Ascending aorta (tissue), 2 donors: ENCODE measurements around the gene UBQLN4. TPM values are rescaled to one million over a fixed set of nuclear protein-coding genes. Genes with fewer than 3 reads are reported as not detected.
A peak's percentile ranks its signal among the peaks of the same experiment; 100 is the strongest.

Source experiments
- DNase-seq, 2 donors: peaks; one replicate each; pipeline ENCODE4 v3.0.0-alpha.2; 2019; ENCODE audit warnings: low spot score in 2 of 2
- H3K27ac ChIP-seq, 2 donors: fragments of 200-600 bp; sonication (generic); one replicate each; pipeline ENCODE4 v1.5.1; 2016 to 2017; ENCODE audit warnings: mild to moderate bottlenecking in 1 of 2
- H3K27me3 ChIP-seq: fragments of 200-600 bp; sonication (generic); one replicate; pipeline ENCODE4 v1.5.1; 2017
- H3K36me3 ChIP-seq, 2 donors: fragments of 200-600 bp; sonication (generic); one replicate each; pipeline ENCODE4 v1.5.1; 2016
- H3K4me1 ChIP-seq, 2 donors: fragments of 200-600 bp; sonication (generic); one replicate each; pipeline ENCODE4 v1.5.1; 2016 to 2017; ENCODE audit warnings: mild to moderate bottlenecking in 1 of 2
- H3K4me3 ChIP-seq, 2 donors: fragments of 200-600 bp; sonication (generic); one replicate each; pipeline ENCODE4 v1.5.1; 2016 to 2017; ENCODE audit warnings: mild to moderate bottlenecking in 1 of 2
- H3K9me3 ChIP-seq, 2 donors: fragments of 200-600 bp; sonication (generic); one replicate each; pipeline ENCODE4 v1.5.1; 2016
- CTCF ChIP-seq, 3 experiments: fragments of 200-600 bp in 2 of 3; fragments of 450-650 bp in 1 of 3; sonication (generic) in 2 of 3; IDR thresholded peaks; one replicate each; pipeline ENCODE4 v1.5.1; 2016 to 2019; ENCODE audit warnings: antibody characterized with exemption in 3 of 3, mild to moderate bottlenecking in 1 of 3, moderate library complexity in 1 of 3
- intact Hi-C: fragments of 100-400 bp; cut with DNase I; formaldehyde crosslinking; loops from one replicate; pipeline ENCODE4 v1.15.1; 2023
- total RNA-seq: library from RNA; depleted of rRNA; stranded (reverse); fragments of >200 nt; gene quantifications from one replicate; pipeline ENCODE4 v1.1.0, GENCODE V29; 2016

The UBQLN4 gene
- total RNA-seq, 1 donor from 2014 or later = 28.7 TPM

DNA sequence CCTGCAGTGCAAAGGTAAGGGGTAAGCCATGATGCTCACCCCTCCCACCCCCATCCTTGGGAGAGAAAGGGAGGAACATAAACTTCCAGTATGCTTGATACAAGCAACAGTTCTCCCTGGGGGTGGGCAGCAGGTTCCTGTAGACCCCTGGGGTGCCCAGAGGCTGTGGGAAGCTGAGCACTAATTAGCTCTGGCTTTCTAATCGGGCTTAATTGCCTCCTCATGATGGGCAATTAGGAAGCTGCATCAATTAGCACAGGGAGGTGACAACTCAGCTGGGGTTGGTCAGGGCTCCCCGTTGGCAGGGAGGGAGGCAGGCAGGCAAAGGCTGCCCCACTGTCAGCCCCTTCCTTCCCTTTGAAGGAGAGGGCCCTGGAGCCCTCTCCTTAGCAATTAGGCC, 45.2 kb upstream of the UBQLN4 start:
- intact Hi-C loops = loop anchor here (5.0 kb wide), 1 partner anchor 114 kb away; the partner anchor contains the start of gene PMF1
- TF ChIP-seq CTCF (IDR thresholded peaks at IDR 0.05) = no peak
- H3K9me3 ChIP-seq = no peaks in the 10 kb centered on the region
- peak overlapping the region; percentile 30 to 33 for H3K27ac ChIP-seq
- DNase-seq = no peak
- H3K36me3 ChIP-seq = no peaks in the 10 kb centered on the region
- peaks cover 31 to 44% of the 10 kb centered on the region in 2 donors for H3K4me1 ChIP-seq
- no peaks in the 10 kb centered on the region for H3K27me3 ChIP-seq
- H3K4me3 ChIP-seq = no peak overlapping the region

DNA sequence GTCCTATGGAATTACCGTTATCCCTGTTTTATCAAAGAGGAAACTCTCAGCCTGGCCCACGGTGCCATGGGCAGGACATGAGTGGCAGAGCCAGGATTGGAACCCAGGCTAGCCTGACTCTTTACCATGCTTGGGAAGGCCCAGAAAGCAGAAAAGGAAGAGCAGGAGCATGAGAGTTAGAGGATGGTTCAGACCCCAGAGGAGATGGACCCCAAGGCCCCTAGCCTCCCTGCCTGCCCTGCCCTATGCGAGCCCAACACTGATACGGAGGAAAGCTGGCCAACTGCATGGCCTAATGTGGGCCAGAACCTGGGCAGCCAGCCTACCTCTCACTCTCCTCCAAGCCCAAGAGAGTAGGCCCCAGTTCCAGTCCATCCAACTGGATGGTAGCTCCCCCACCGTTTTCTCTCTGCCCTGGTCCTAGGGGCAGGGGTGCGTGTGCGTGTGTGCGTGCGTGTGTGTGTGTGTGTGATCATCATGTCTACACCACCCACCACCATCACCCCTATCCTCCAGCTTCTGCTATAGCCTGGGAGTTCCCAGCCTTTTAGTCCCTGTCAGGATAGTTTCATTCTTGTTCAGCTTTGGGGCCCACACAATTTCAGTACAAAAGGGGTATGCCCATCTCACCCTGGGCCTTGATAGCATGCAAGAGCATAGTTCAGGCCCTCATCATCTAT, 44.0 kb upstream of the UBQLN4 start:
- H3K4me1 ChIP-seq = peaks cover 20 to 33% of the 10 kb centered on the region in 2 donors
- no peak overlapping the region for H3K4me3 ChIP-seq
- H3K9me3 ChIP-seq = no peaks in the 10 kb centered on the region
- H3K36me3 ChIP-seq = no peaks in the 10 kb centered on the region
- intact Hi-C loops = loop anchor here (1.0 to 5.0 kb wide), 3 partner anchors 18 to 115 kb away; partner anchors contain the start of gene PMF1
- no peak for DNase-seq
- H3K27ac ChIP-seq = peak overlapping the region; percentile 93 to 96
- no peaks in the 10 kb centered on the region for H3K27me3 ChIP-seq
- no peak for TF ChIP-seq CTCF (IDR thresholded peaks at IDR 0.05)

GRCh38 chr1:156096640-156097391, 43.2 kb upstream of the UBQLN4 start:
- Histone ChIP-seq H3K36me3 (no peaks in the 10 kb centered on the region), H3K27ac (peak overlapping the region; percentile 93 to 96), H3K4me1 (peaks cover 13 to 25% of the 10 kb centered on the region in 2 donors), H3K27me3 (no peaks in the 10 kb centered on the region), H3K4me3 (peak overlapping the region; percentile 30 to 32), H3K9me3 (no peaks in the 10 kb centered on the region)
- peak; percentile 76 to 96 for DNase-seq
- TF ChIP-seq CTCF (IDR thresholded peaks at IDR 0.05) = peak; percentile 96 to 99 (median 99)
- intact Hi-C loops = loop anchor here (1.0 to 5.0 kb wide), 4 partner anchors 18 to 115 kb away; partner anchors contain the start of gene PMF1

DNA sequence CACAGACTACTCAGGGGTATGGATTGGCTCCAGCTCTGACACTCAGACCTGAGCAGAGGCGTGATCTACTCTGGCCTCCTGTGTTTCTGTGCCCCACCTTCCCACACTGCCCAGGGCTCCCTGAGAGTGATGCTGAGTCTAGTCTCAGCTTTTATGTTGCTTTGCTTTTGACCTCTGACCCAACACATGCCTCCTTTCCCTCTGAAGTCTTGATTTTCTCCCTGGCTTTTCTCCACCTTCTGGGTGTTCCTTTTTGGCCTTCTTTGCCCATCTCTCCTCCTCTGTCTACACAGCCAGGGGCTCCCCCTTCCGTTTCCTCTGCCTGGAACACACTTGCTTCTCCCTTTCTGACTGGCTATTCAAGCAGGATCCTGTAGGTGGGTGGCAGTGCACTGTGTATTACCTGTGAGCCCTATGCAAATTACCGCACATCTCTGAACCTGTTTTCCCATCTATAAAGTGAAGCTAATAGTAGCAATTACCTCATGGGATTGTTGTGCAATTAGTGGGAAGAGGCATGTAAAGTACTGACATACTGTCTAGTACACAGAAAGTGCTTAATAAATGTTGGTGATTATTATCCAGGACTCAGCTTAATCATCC, 42.4 kb upstream of the UBQLN4 start:
- intact Hi-C loops = loop anchor here (1.0 to 5.0 kb wide), 3 partner anchors 34 to 116 kb away; partner anchors contain the start of gene PMF1
- Histone ChIP-seq H3K27ac (peak overlapping the region; percentile 93 to 96), H3K9me3 (no peaks in the 10 kb centered on the region), H3K4me1 (peaks cover 12 to 19% of the 10 kb centered on the region in 2 donors), H3K4me3 (no peak overlapping the region), H3K36me3 (no peaks in the 10 kb centered on the region), H3K27me3 (no peaks in the 10 kb centered on the region)
- no peak for DNase-seq
- no peak for TF ChIP-seq CTCF (IDR thresholded peaks at IDR 0.05)

DNA sequence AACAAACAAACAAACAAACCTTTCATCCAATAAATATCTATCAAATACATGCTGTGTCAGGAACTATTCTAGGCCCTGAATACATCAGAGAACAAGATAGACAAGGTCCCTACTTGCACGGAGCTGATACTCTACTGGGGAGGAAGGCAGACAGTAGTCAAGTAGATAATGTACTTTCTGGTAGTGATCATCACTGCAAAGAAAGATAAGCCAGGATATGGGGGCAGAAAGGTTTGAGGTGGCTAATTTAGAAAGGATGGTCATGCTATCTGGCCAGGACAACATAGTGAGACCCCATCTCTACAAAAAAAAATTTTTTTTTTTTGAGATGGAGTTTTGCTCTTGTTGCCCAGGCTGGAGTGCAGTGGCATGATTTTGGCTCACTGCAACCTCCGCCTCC, 38.0 kb upstream of the UBQLN4 start:
- H3K36me3 ChIP-seq = no peaks in the 10 kb centered on the region
- H3K27me3 ChIP-seq = no peaks in the 10 kb centered on the region
- H3K4me3 ChIP-seq = no peak overlapping the region
- H3K27ac ChIP-seq = no peak overlapping the region
- no peak for TF ChIP-seq CTCF (IDR thresholded peaks at IDR 0.05)
- H3K9me3 ChIP-seq = no peaks in the 10 kb centered on the region
- intact Hi-C loops = no loop called here
- H3K4me1 ChIP-seq = peaks cover 4 to 10% of the 10 kb centered on the region in 2 donors
- DNase-seq = no peak
